Tibial nerve (tissue), 4 donors: ENCODE data around the gene SMIM28. TPM values are rescaled to one million over a fixed set of nuclear protein-coding genes. Genes with fewer than 3 reads are reported as not detected.

Experiments used
- DNase-seq, 2 donors: peaks; one replicate each; pipeline ENCODE4 v3.0.0-alpha.2; 2019; ENCODE audit warnings: low spot score in 2 of 2
- H3K27ac ChIP-seq, 4 donors: fragments of 200-600 bp; sonication (generic) in 3 of 4; one replicate each; pipeline ENCODE4 v1.5.1; 2017 to 2019; ENCODE audit warnings: mild to moderate bottlenecking in 1 of 4
- H3K27me3 ChIP-seq, 2 donors: fragments of 200-600 bp; sonication (generic) in 1 of 2; one replicate each; pipeline versions ENCODE4 v1.5.1 to v1.6.0; 2017 to 2019
- H3K36me3 ChIP-seq, 3 donors: fragments of 200-600 bp; sonication (generic); one replicate each; pipeline ENCODE4 v1.5.1; 2018 to 2019
- H3K4me1 ChIP-seq, 4 donors: fragments of 200-600 bp; sonication (generic) in 3 of 4; one replicate each; pipeline ENCODE4 v1.5.1; 2017 to 2019
- H3K4me3 ChIP-seq, 4 donors: fragments of 200-600 bp; sonication (generic) in 3 of 4; one replicate each; pipeline ENCODE4 v1.5.1; 2017 to 2019; ENCODE audit warnings: mild to moderate bottlenecking in 1 of 4, moderate library complexity in 1 of 4
- H3K9me3 ChIP-seq, 4 donors: fragments of 200-600 bp; sonication (generic) in 3 of 4; one replicate each; pipeline ENCODE4 v1.5.1; 2017 to 2019
- EP300 ChIP-seq, 2 donors: sonication (generic); formaldehyde crosslinking; IDR thresholded peaks; one replicate each; pipeline ENCODE4 v1.6.1; 2017; ENCODE audit warnings: antibody characterized with exemption in 2 of 2, mild to moderate bottlenecking in 1 of 2
- POLR2A ChIP-seq, 2 donors: fragments of 450-650 bp; IDR thresholded peaks; one replicate each; pipeline ENCODE4 v1.6.1; 2017; ENCODE audit warnings: antibody characterized with exemption in 2 of 2, mild to moderate bottlenecking in 2 of 2, moderate library complexity in 2 of 2
- WGBS, 2 donors: methylation state at CpG; one replicate each; pipeline ENCODE4 v1.1.5; 2018; 5-methylcytosine and 5-hydroxymethylcytosine counted together
- total RNA-seq, 4 donors: library from RNA; depleted of rRNA; stranded (reverse); fragments of >200 nt; gene quantifications; one replicate each; pipeline ENCODE4 v1.1.0, GENCODE V29; 2016
- TF ChIP-seq, protein P1 (sequence below), 5 experiments: fragments of 200-600 bp in 3 of 5; fragments of 450-650 bp in 2 of 5; sonication (generic) in 3 of 5; IDR thresholded peaks; one replicate each; pipeline ENCODE4 v1.5.1; 2016 to 2019; ENCODE audit warnings: antibody characterized with exemption in 5 of 5, mild to moderate bottlenecking in 3 of 5, moderate library complexity in 2 of 5

Gene SMIM28
- total RNA-seq, 4 donors from 2014 or later: not detected

DNA sequence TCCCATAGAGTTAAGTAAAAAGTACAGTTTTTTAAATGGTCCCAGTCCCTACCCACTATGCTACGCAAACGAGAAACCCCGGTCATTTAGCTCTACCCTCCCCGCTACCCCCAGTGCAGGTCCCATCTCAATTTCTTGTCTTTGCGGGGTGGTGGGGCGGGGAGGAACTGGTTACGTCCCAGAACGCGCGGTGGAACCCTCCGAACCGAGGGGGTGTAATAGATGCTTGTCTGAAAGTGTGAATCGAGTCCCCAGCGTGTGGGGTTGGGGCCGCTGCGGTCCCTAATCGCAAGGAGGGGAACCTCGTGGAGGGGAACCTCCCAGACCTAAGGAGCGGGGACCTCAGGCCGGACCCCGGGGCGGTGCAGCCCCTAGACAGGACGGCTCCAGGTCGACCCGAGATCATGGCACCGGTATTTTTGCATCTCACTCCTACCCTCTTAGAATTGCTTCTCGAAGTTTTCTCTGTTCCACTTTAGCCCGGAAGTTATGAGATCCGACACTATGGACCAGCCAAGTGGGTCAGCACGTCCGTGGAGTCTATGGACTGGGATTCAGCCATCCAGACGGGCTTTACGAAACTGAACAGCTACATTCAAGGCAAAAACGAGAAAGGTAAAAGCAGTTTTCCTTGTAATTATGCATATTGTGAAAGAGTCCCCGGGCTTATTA, 27.1 kb downstream of the SMIM28 start:
- H3K36me3 ChIP-seq: peaks cover 0 to 40% (median 16%) of the 10 kb centered on the region in 3 donors
- TF ChIP-seq POLR2A (IDR thresholded peaks at IDR 0.05): no peak
- no peaks in the 10 kb centered on the region for H3K27me3 ChIP-seq
- peak overlapping the region; percentile 70 to 92 (median 89) for H3K4me3 ChIP-seq
- 4 to 8% methylated on average over 33 to 35 of the region's 35 CpGs for WGBS, 2 donors
- peak in 1 of 2 donors; percentile 14 for DNase-seq
- no peaks in the 10 kb centered on the region for H3K9me3 ChIP-seq
- H3K27ac ChIP-seq: peak overlapping the region; percentile 95 to 98 (median 96)
- peaks cover 0 to 13% (median 3%) of the 10 kb centered on the region in 4 donors for H3K4me1 ChIP-seq

GRCh38 chr6:138405816-138406413, 28.2 kb downstream of the SMIM28 start:
- DNase-seq: no peak
- H3K27ac ChIP-seq: peak overlapping the region in 2 of 4 donors; percentile 95 to 96
- H3K4me1 ChIP-seq: peaks cover 0 to 25% (median 6%) of the 10 kb centered on the region in 4 donors
- 87 to 88% methylated on average over 5 of the region's 5 CpGs for WGBS, 2 donors
- TF ChIP-seq, protein P1, sequence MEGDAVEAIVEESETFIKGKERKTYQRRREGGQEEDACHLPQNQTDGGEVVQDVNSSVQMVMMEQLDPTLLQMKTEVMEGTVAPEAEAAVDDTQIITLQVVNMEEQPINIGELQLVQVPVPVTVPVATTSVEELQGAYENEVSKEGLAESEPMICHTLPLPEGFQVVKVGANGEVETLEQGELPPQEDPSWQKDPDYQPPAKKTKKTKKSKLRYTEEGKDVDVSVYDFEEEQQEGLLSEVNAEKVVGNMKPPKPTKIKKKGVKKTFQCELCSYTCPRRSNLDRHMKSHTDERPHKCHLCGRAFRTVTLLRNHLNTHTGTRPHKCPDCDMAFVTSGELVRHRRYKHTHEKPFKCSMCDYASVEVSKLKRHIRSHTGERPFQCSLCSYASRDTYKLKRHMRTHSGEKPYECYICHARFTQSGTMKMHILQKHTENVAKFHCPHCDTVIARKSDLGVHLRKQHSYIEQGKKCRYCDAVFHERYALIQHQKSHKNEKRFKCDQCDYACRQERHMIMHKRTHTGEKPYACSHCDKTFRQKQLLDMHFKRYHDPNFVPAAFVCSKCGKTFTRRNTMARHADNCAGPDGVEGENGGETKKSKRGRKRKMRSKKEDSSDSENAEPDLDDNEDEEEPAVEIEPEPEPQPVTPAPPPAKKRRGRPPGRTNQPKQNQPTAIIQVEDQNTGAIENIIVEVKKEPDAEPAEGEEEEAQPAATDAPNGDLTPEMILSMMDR (IDR thresholded peaks at IDR 0.05): no peak
- TF ChIP-seq EP300 (IDR thresholded peaks at IDR 0.05) (no peak), POLR2A (IDR thresholded peaks at IDR 0.05) (no peak)
- H3K36me3 ChIP-seq: peaks cover 0 to 49% (median 16%) of the 10 kb centered on the region in 3 donors
- no peaks in the 10 kb centered on the region for H3K27me3 ChIP-seq
- H3K4me3 ChIP-seq: peak overlapping the region in 1 of 4 donors; percentile 6
- no peaks in the 10 kb centered on the region for H3K9me3 ChIP-seq

DNA sequence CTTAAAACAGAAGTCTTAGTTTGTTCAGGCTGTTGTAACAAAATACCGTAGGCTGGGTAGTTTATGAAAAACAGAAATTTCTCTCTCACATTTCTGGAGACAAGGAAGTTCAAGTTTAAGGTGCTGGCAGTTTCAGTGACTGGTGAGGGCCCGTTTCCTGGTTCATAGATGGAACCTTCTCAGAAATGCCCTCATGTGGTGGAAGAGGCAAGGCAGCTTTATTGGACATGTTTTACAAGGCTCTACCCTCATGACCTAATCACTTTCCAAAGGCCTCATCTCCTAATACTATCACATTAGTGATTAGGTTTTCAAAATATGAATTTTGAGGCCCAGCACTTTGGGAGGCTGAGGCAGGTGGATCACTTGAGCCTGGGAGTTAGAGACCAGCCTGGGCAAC, 28.7 kb downstream of the SMIM28 start:
- H3K9me3 ChIP-seq: no peaks in the 10 kb centered on the region
- DNase-seq: no peak
- no peak overlapping the region for H3K27ac ChIP-seq
- H3K4me1 ChIP-seq: peaks cover 0 to 29% (median 6%) of the 10 kb centered on the region in 4 donors
- WGBS, 2 donors: 74 to 82% methylated on average over 2 of the region's 2 CpGs
- TF ChIP-seq, protein P1 (IDR thresholded peaks at IDR 0.05): no peak
- no peak for TF ChIP-seq POLR2A (IDR thresholded peaks at IDR 0.05)
- no peak for TF ChIP-seq EP300 (IDR thresholded peaks at IDR 0.05)
- H3K27me3 ChIP-seq: no peaks in the 10 kb centered on the region
- no peak overlapping the region for H3K4me3 ChIP-seq
- peaks cover 0 to 55% (median 16%) of the 10 kb centered on the region in 3 donors for H3K36me3 ChIP-seq

DNA sequence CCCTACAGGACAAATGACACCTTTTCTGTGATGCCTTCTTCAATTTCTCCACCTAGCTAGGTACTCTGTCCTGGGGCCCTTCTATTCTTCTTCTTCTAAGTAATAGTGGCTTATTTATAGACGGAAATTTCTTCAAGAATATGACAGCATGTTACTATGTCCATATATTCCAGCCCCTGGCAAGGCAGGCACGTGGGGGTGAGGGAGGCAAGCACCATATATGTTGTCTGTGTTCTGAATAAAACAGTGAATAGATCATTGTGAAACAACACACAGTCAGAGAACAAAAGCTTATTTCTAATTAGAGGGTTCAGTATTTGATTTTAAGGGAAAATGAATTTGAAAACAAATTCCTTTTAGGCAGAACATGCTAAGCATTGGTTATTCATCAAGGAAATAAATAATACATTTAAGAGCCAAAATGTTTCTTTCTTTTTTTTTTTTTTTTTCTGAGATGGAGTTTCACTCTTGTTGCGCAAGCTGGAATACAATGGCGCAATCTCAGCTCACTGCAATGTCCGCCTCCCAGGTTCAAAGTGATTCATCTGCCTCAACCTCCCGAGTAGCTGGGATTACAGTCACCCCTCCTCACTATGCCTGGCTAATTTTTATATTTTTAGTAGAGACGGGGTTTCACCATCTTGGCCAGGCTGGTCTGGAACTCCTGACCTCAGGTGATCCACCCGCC, 32.5 kb downstream of the SMIM28 start:
- peaks cover 0 to 92% (median 16%) of the 10 kb centered on the region in 3 donors for H3K36me3 ChIP-seq

More for the DNA sequence above, 32.5 kb downstream of the SMIM28 start:
- no peak overlapping the region for H3K4me3 ChIP-seq
- peak in 1 of 2 donors; percentile 54 for DNase-seq
- H3K4me1 ChIP-seq: peaks cover 0 to 21% (median 5%) of the 10 kb centered on the region in 4 donors
- H3K27ac ChIP-seq: peak overlapping the region in 3 of 4 donors; percentile 22 to 74 (median 68)
- 58 to 66% methylated on average over 8 of the region's 8 CpGs for WGBS, 2 donors
- H3K27me3 ChIP-seq: no peaks in the 10 kb centered on the region
- peak in 1 of 2 donors; percentile 45 for TF ChIP-seq EP300 (IDR thresholded peaks at IDR 0.05)
- TF ChIP-seq, protein P1 (IDR thresholded peaks at IDR 0.05): no peak
- no peaks in the 10 kb centered on the region for H3K9me3 ChIP-seq
